Measurements from ENCODE around the gene NIPAL4.
"Not testable (repeated sequence)": the region's sequence is repeated elsewhere in the genome, so short reads cannot be mapped to it uniquely, and the experiment has no call there.

NIPAL4 gene

GRCh38 chr5:157459715-157460599, at the start of gene NIPAL4:
NIPAL4 (plus strand) TSS chr5:157460213; CDS start chr5:157460321, 108 bp downstream.
- DNase-seq (ENCODE audit: low read depth, low spot score) = no peak

- DNase-seq (ENCODE audit: low read depth, low spot score) = no peak
Observed at GRCh38 chr5:157415838-157416237, 44.2 kb upstream of the NIPAL4 start.

GRCh38 chr5:157419521-157419920, 40.5 kb upstream of the NIPAL4 start:
- not testable (repeated sequence) for DNase-seq (ENCODE audit: low read depth, low spot score)

DNA sequence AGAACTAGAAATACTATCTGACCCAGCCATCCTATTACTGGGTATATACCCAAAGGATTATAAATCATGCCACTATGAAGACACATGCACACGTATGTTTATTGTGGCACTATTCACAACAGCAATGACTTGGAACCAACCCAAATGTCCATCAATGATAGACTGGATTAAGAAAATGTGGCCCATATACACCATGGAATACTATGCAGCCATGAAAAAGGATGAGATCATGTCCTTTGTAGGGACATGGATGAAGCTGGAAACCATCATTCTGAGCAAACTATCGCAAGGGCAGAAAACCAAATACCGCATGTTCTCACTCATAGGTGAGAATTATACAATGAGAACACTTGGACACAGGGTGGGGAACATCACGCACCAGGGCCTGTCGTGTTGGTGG, 30.1 kb upstream of the NIPAL4 start:
- DNase-seq (ENCODE audit: low read depth, low spot score) = not testable (repeated sequence)

DNA sequence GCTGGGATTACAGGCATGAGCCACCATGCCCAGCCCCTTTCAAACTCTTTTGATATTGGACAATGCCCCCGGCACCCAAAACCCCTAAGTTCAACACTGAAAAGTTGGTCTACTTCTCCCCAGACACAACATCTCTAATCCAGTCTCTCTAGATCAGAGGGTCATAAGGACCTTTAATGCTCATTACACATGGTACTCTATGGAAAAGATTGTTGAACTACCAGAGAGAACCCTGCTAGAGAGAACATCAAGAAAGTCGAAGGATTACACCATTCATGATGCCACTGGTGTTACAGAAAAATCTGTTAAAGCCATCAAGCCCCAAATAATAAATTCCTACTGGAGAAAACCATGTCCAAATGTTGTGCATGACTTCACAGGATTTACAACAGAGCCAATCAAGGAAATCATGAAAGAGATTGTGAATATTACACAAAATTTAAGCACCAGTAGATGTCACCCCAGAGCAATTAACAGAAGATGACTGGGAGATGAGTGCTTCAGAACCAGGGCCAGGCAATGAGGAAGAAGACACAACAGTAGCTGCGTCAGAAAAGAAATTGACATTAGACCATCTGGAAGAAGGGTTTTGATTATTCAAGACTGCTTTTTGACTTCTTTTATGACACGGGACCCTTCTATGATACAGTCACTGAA, 28.3 kb upstream of the NIPAL4 start:
- peak; percentile 14 for DNase-seq (ENCODE audit: low read depth, low spot score)

DNA sequence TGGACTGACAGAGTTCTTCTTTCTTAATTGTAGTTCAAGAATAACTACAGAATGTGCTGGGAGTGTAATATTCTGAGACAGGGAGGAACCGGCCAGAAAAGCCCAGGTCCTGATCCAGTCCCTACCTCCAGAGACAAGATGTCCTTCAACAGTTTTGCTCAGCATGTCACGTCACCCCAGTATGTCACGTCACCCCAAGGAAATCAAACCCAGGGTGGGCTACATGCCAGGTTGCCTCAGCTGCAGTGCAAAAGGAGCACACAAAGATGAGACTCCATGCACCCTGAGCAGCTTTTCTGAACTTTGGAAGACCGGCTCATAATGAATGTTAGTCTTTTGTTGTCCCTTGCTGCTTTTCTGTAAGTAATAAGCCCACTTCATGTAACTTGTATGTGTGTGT, 25.9 kb upstream of the NIPAL4 start:
- DNase-seq (ENCODE audit: low read depth, low spot score) = no peak

GRCh38 chr5:157443041-157443549, 16.9 kb upstream of the NIPAL4 start:
- no peak for DNase-seq (ENCODE audit: low read depth, low spot score)

GRCh38 chr5:157444224-157444623, 15.8 kb upstream of the NIPAL4 start:
- DNase-seq (ENCODE audit: low read depth, low spot score) = no peak

- no peak for DNase-seq (ENCODE audit: low read depth, low spot score)
Observed at GRCh38 chr5:157445745-157446411, 14.1 kb upstream of the NIPAL4 start.

GRCh38 chr5:157446412-157446935, 13.5 kb upstream of the NIPAL4 start:
- no peak for DNase-seq (ENCODE audit: low read depth, low spot score)

GRCh38 chr5:157447201-157447637, 12.8 kb upstream of the NIPAL4 start:
- DNase-seq (ENCODE audit: low read depth, low spot score) = peak; percentile 73

- peak; percentile 45 for DNase-seq (ENCODE audit: low read depth, low spot score)
Observed at GRCh38 chr5:157449011-157449723, 10.8 kb upstream of the NIPAL4 start.

DNA sequence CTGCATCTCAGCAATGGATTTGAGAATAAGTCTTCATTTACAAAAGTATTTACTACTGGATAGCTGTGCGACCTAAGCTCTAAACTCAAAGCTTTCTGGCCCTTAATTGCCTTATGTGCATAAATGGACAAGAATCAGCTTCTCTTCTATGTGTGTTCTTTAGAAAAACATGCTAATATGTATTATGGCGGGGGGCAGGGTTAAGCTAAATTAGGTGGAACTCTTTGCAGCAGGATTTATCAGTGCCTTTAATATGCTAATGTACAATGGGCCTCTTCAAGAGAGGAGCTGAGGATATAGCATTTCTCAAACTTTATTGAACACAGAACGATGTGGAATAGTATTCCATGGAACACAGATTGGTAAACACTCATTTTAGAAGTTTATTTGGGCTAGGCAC, 10.0 kb upstream of the NIPAL4 start:
- DNase-seq (ENCODE audit: low read depth, low spot score) = no peak

DNA sequence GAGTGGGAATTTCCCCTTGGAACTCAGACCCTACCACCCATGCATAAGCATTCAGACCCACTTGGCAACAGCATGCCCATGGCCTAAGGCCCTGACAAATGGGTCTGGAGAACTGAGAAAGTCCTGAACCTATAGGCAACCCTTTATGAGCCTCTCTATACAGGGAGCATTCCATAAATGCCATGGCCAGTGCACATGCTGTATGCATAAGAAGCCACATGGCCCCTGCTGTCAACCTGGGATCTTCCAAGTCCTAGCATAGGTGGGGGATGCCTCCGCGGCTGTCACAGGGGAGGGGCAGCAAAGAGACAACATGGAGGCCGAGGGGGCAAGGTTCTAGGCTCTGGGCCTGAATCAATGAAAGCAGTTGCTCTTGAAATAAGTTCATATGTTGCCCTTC, 8.2 kb upstream of the NIPAL4 start:
- no peak for DNase-seq (ENCODE audit: low read depth, low spot score)

DNA sequence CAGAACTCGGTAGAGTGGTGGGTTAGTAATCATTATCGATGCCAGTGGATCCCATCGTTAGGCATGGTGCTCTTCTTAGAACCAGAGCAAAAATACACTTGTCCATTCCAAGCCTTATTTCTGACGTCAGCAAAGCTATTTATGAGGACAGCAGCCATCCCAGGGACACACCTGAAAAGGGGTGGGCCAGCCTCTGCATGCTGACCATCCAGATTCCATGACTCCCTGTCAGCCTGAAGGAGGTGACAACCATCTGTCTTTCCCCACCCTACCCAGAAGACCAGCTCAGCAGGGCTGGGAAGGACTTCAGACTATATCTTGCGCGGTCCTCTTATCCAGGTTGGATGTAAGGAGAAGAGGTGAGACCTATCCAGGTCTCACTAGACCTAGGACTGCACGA, 5.7 kb upstream of the NIPAL4 start:
- no peak for DNase-seq (ENCODE audit: low read depth, low spot score)

GRCh38 chr5:157455057-157455456, 5.0 kb upstream of the NIPAL4 start:
- DNase-seq (ENCODE audit: low read depth, low spot score) = no peak

- no peak for DNase-seq (ENCODE audit: low read depth, low spot score)
Observed at GRCh38 chr5:157456301-157456700, 3.7 kb upstream of the NIPAL4 start.

DNA sequence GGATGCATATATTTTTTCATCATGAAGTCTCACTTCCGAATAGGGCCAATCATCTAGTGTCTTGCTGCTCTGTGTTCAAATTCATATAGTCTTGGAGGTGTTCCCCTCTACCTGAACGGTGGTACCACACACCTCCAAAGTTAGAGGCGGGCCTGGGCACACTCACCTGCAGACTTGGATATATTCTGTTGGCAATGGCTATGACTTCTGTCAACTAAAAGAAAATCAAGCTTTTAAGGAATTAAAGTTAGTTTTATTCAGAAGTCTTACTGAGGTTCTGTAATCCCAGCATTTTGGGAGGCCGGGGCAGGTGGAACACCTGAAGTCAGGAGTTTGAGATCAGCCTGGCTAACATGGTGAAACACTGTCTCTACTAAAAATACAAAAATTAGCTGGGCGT, 2.6 kb upstream of the NIPAL4 start:
- DNase-seq (ENCODE audit: low read depth, low spot score) = no peak

DNA sequence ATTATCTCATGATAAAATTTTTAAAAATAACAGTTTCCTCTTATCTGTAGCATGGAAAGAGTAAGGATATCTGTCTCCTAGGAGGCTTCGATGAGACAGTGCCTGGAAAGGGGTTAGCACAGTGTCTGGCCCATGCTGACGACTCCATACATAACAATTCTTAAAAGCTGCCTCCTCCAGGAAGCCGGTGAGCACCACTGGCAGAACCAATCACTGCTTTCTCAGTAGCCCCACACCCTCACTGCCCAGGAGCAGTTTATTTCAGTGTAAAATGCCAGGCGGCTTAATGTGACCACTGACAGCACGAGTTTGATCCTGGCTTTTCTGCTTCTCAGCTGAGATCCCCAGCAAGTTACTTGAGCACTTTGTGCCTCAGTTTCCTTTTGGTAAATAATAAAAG, 1.2 kb upstream of the NIPAL4 start:
- DNase-seq (ENCODE audit: low read depth, low spot score) = no peak

DNA sequence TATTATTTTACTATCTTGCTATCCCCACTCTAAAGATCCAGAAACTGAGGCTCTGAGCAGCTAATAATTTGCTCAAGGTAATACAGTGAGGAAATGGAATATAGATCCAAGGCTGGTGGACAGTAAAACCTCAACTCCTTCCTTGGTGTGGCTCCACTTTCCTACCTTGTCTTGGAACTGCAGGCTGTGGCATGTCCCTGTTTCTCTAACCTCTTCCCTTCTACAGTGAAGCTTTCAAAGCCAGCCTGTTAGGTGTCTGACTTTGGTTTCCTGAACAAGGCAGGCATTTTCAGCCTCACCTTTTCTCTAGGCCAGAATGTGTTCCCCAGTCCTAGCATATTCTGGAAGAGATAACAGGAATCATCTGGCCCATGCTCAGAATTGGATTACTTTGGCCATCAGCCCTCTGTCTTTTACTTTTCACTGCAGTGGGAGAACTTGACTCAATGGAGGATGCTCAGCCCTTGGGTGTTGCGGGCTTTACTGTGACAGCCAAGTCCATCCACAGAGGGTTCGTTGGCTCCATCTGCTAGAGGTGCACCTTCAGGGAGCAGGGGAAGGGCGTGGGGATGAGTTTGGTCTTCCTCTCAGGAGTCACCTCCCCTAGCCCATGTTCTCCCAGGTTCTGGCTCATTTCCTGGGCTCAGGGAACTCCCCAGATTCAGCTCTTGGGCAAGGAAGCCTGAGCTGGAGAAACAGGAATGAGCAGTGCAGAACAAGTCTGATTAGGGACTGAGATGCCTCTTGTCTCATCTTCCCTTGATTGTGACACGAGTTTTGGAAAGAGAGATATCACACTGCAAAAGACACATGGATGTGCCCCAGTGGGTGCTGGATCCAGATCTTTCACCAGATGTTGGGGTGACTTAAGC, 1.1 kb downstream of the NIPAL4 start:
- DNase-seq (ENCODE audit: low read depth, low spot score) = no peak

Measured in ELF-1 (cell line).